Amygdala (tissue), 56 donors: ENCODE measurements around the gene SIPA1.

Experiments used
- DNase-seq, 56 donors: peaks; one replicate each; lab custom pipeline; 2025; lab: John Stamatoyannopoulos, UW

SIPA1 gene

GRCh38 chr11:65640483-65641296 is 2.8 kb downstream of the SIPA1 start:
- DNase-seq, result peak in 31 of 56 donors; percentile 9 to 70 (median 39)

- DNase-seq, result no peak
These were observed 3.6 kb downstream of the SIPA1 start for GRCh38 chr11:65641297-65642013.

GRCh38 chr11:65642014-65642671 is 4.2 kb downstream of the SIPA1 start:
- peak in 4 of 56 donors; percentile 10 to 32 (median 23) for DNase-seq

GRCh38 chr11:65643971-65644370 is 6.1 kb downstream of the SIPA1 start:
- no peak for DNase-seq

- DNase-seq, result no peak
These were observed 6.9 kb downstream of the SIPA1 start for GRCh38 chr11:65644837-65645236.

GRCh38 chr11:65645710-65646109 is 7.8 kb downstream of the SIPA1 start:
- DNase-seq, result no peak

GRCh38 chr11:65646288-65646957 is 8.5 kb downstream of the SIPA1 start:
- no peak for DNase-seq

- DNase-seq, result peak in 29 of 56 donors; percentile 6 to 71 (median 39)
These were observed 9.2 kb downstream of the SIPA1 start for GRCh38 chr11:65646958-65647701.

- peak in 9 of 56 donors; percentile 10 to 32 (median 17) for DNase-seq
These were observed 11.1 kb downstream of the SIPA1 start for GRCh38 chr11:65648997-65649493.

- no peak for DNase-seq
These were observed 12.0 kb downstream of the SIPA1 start for GRCh38 chr11:65649656-65650546.

GRCh38 chr11:65650547-65651338 is 12.8 kb downstream of the SIPA1 start:
- no peak for DNase-seq

GRCh38 chr11:65651339-65651588 is 13.4 kb downstream of the SIPA1 start:
- DNase-seq, result no peak

GRCh38 chr11:65651589-65652510 is 13.9 kb downstream of the SIPA1 start:
- DNase-seq, result no peak

- DNase-seq, result peak; percentile 29 to 95 (median 84)
These were observed 14.8 kb downstream of the SIPA1 start for GRCh38 chr11:65652511-65653228.

GRCh38 chr11:65653229-65654225 is 15.6 kb downstream of the SIPA1 start:
- peak in 24 of 56 donors; percentile 24 to 83 (median 54) for DNase-seq
